ENCODE results near the gene UBE2F.

Gene UBE2F

DNA sequence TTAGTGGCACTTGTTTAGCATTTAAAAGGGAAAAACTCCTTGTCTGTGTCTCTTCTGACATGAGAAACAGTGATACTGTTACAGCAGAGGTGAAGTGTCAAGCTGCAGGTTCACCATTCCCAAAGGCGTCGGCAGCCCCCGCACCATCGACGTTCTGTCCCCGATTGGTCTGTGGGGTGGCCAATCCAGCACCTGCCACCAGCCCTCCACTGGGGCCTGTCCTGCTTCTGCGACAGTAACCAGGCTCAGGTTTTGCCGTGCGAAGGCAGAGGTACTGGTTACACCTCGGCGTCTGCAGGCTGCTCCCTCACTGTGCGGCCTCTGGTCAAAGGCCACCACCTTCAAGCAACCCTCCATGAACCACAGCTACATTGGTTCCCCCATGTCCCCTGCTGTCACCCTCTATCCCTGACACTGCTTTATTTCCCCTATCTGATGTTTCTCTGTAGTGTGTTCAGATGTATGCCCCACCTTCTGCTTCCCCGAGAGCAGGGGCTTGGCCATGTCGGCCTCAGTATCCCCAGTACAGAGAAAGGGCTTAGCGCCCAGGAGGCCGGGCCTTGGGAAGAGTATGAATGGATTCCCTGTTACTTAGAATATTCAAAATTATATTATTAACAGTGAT is 124.7 kb downstream of the UBE2F start:
- H3K27ac ChIP-seq (ENCODE audit: poor library complexity, severe bottlenecking) = no peak overlapping the region
- TF ChIP-seq, protein P1, sequence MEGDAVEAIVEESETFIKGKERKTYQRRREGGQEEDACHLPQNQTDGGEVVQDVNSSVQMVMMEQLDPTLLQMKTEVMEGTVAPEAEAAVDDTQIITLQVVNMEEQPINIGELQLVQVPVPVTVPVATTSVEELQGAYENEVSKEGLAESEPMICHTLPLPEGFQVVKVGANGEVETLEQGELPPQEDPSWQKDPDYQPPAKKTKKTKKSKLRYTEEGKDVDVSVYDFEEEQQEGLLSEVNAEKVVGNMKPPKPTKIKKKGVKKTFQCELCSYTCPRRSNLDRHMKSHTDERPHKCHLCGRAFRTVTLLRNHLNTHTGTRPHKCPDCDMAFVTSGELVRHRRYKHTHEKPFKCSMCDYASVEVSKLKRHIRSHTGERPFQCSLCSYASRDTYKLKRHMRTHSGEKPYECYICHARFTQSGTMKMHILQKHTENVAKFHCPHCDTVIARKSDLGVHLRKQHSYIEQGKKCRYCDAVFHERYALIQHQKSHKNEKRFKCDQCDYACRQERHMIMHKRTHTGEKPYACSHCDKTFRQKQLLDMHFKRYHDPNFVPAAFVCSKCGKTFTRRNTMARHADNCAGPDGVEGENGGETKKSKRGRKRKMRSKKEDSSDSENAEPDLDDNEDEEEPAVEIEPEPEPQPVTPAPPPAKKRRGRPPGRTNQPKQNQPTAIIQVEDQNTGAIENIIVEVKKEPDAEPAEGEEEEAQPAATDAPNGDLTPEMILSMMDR (IDR thresholded peaks at IDR 0.05; ENCODE audit: poor library complexity, severe bottlenecking) = no peak
- H3K4me1 ChIP-seq (ENCODE audit: insufficient read depth, poor library complexity, severe bottlenecking) = no peaks in the 10 kb centered on the region
- H3K27me3 ChIP-seq (ENCODE audit: insufficient read depth, poor library complexity, severe bottlenecking) = no peaks in the 10 kb centered on the region
- H3K9me3 ChIP-seq (ENCODE audit: severe bottlenecking) = no peaks in the 10 kb centered on the region
- H3K4me3 ChIP-seq (ENCODE audit: severe bottlenecking) = no peak overlapping the region
- peak; percentile 29 for DNase-seq (ENCODE audit: low spot score)
- H3K36me3 ChIP-seq (ENCODE audit: low read depth) = no peaks in the 10 kb centered on the region; the same call in 1 of the 2 replicates
- ATAC-seq (ENCODE audit: low read depth) = no peak

Measured in RWPE2 (cell line).